ENCODE results near the gene OR5A2.
"Not testable (repeated sequence)": the region's sequence is repeated elsewhere in the genome, so short reads cannot be mapped to it uniquely, and the experiment has no call there.

The OR5A2 gene

GRCh38 chr11:59380263-59381059 lies 45.8 kb downstream of the OR5A2 start:
- no peak for DNase-seq

- DNase-seq = not testable (repeated sequence)
Observed at GRCh38 chr11:59372324-59372723, 53.9 kb downstream of the OR5A2 start.

- DNase-seq = no peak
Observed at GRCh38 chr11:59368238-59369022, 57.8 kb downstream of the OR5A2 start.

Measured in NCI-H510A treated with DMSO at 0.1 percent for 48 hours (cell line).